ENCODE measurements around the gene CHD1.

DNA sequence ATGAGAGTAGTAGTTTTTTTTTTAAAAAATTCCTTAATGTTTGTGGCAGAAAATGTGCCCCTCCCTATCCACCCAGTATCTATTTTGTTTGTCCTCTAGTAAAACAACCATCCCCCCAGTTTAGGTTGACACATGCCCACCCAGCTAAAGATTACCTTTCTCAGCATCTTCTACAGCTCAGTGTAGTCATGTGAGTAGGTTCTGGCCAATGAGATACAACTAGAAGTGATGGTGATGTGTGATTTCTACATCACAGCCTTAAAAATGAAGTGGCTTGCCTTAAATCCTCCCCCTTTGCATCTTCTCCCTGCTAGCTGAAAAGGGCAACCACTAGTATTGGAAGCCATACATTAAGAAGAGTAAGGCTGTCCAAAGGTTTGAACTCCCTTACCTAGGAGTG is 14.9 kb downstream of the CHD1 start:
- TF ChIP-seq POLR2AphosphoS5 (IDR thresholded peaks at IDR 0.05; ENCODE audit: low read depth, low read length) (no peak), POLR2A (IDR thresholded peaks at IDR 0.05; ENCODE audit: low read depth, low read length) (no peak), TAF1 (IDR thresholded peaks at IDR 0.05; ENCODE audit: low read depth, low read length) (no peak), SPI1 (IDR thresholded peaks at IDR 0.05; ENCODE audit: low read depth, low read length) (no peak), PAX5 (IDR thresholded peaks at IDR 0.05; ENCODE audit: insufficient read depth, low read length, severe bottlenecking) (no peak), POU2F2 (IDR thresholded peaks at IDR 0.05; ENCODE audit: low read depth, low read length) (no peak)

Measured in GM12891 (cell line).